Measurements from ENCODE around the gene FBP1.

The FBP1 gene

DNA sequence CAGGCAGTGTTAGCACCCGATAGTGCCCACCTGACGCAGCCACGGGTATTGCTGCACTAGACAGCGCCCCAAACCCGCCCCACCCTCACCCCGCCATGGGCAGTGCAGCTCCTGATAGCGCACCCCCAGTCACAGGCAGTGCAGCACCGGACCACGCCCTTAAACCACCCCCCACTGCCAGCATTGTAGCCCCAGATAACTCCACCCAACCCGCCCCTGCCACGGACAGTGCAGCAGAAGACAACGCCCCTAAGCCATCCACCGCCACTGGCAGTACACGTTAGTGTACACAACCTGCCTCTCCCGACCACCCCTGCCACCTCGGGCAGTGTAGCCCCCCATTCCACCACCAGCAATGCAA is 85.3 kb downstream of the FBP1 start:
- Histone ChIP-seq H3K27ac (no peak overlapping the region), H3K9ac (no peak overlapping the region), H3K4me2 (no peak overlapping the region)

More for the DNA sequence above, 85.3 kb downstream of the FBP1 start:
- Histone ChIP-seq H3K4me1 (ENCODE audit: low read depth, poor library complexity, severe bottlenecking) (peaks cover 6% of the 10 kb centered on the region), H3K27me3 (ENCODE audit: insufficient read depth, low read depth) (peaks cover 3% of the 10 kb centered on the region; the same call in 1 of the 2 replicates), H2AFZ (ENCODE audit: low read depth) (no peak overlapping the region), H3K4me3 (IDR thresholded peaks at IDR 0.05; ENCODE audit: insufficient read depth, low read depth, low read length) (no peak overlapping the region), H3K79me2 (ENCODE audit: insufficient read depth, low read depth) (no peaks in the 10 kb centered on the region), H4K20me1 (ENCODE audit: insufficient read depth) (no peaks in the 10 kb centered on the region), H3K36me3 (ENCODE audit: insufficient read depth) (no peaks in the 10 kb centered on the region)
- TF ChIP-seq, protein P1, sequence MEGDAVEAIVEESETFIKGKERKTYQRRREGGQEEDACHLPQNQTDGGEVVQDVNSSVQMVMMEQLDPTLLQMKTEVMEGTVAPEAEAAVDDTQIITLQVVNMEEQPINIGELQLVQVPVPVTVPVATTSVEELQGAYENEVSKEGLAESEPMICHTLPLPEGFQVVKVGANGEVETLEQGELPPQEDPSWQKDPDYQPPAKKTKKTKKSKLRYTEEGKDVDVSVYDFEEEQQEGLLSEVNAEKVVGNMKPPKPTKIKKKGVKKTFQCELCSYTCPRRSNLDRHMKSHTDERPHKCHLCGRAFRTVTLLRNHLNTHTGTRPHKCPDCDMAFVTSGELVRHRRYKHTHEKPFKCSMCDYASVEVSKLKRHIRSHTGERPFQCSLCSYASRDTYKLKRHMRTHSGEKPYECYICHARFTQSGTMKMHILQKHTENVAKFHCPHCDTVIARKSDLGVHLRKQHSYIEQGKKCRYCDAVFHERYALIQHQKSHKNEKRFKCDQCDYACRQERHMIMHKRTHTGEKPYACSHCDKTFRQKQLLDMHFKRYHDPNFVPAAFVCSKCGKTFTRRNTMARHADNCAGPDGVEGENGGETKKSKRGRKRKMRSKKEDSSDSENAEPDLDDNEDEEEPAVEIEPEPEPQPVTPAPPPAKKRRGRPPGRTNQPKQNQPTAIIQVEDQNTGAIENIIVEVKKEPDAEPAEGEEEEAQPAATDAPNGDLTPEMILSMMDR (conservative IDR thresholded peaks at IDR 0.05; ENCODE audit: low read depth, low read length), result no peak
